HepG2 (cell line): ENCODE measurements around the gene DQX1. TPM values are rescaled to one million over a fixed set of nuclear protein-coding genes. Genes with fewer than 3 reads are reported as not detected.

Experiments
- EP300 ChIP-seq, 3 experiments: sonication (generic) in 1 of 3; formaldehyde crosslinking in 1 of 3; IDR thresholded peaks; 2 replicates each; pipeline versions ENCODE4 v1.5.1 to v1.6.1; 2011 to 2020; ENCODE audit warnings: low read depth in 2 of 3, low read length in 2 of 3, borderline replicate concordance in 1 of 3, improper control_type of control experiment in 1 of 3, mild to moderate bottlenecking in 1 of 3, missing genetic modification reagents in 1 of 3, moderate library complexity in 1 of 3
- HCFC1 ChIP-seq: fragments of 150-350 bp; IDR thresholded peaks from 2 replicates; pipeline ENCODE4 v1.6.1; 2014; ENCODE audit warnings: low read depth, low read length
- JARID2 ChIP-seq: sonication (generic); formaldehyde crosslinking; IDR thresholded peaks from 2 replicates; pipeline ENCODE4 v1.8.1; 2023; ENCODE audit warnings: missing genetic modification reagents, inconsistent platforms; ENCODE audit not compliant: insufficient replicate concordance
- MNT ChIP-seq: fragments of 450-650 bp; IDR thresholded peaks from 2 replicates; pipeline ENCODE4 v1.6.1; 2016
- NCOA2 ChIP-seq: sonication (generic); formaldehyde crosslinking; IDR thresholded peaks from 2 replicates; pipeline ENCODE4 v1.8.0; 2022; ENCODE audit warnings: inconsistent platforms
- NFKB2 ChIP-seq: sonication (generic); formaldehyde crosslinking; IDR thresholded peaks from 2 replicates; pipeline ENCODE4 v1.4.0; 2020; ENCODE audit warnings: missing genetic modification reagents, borderline replicate concordance
- PRDM10 ChIP-seq: sonication (generic); formaldehyde crosslinking; IDR thresholded peaks from 2 replicates; pipeline ENCODE4 v1.4.0; 2020; ENCODE audit warnings: low read depth, missing genetic modification reagents
- TFAP4 ChIP-seq: sonication (generic); IDR thresholded peaks from 2 replicates; pipeline ENCODE4 v1.6.1; 2016; ENCODE audit warnings: low read depth, borderline replicate concordance
- ZBTB42 ChIP-seq: sonication (generic); formaldehyde crosslinking; IDR thresholded peaks from 2 replicates; pipeline ENCODE4 v1.5.0; 2020; ENCODE audit warnings: mild to moderate bottlenecking, missing genetic modification reagents
- ZNF253 ChIP-seq: sonication (generic); formaldehyde crosslinking; IDR thresholded peaks from 2 replicates; pipeline ENCODE4 v1.8.0; 2022; ENCODE audit warnings: mild to moderate bottlenecking, missing genetic modification reagents, borderline replicate concordance
- ZNF256 ChIP-seq: sonication (generic); formaldehyde crosslinking; conservative IDR thresholded peaks from 2 replicates; pipeline ENCODE4 v1.4.0; 2020; ENCODE audit warnings: missing genetic modification reagents
- ZNF552 ChIP-seq: sonication (generic); formaldehyde crosslinking; IDR thresholded peaks from 2 replicates; pipeline ENCODE4 v1.9.0; 2022; ENCODE audit warnings: missing genetic modification reagents, mild to moderate bottlenecking, borderline replicate concordance
- ZNF614 ChIP-seq: IDR thresholded peaks from 2 replicates; pipeline ENCODE4 v1.6.1; 2018; ENCODE audit warnings: missing biosample characterization, missing genetic modification reagents, inconsistent platforms, borderline replicate concordance
- polyA plus RNA-seq, 8 experiments: library from polyadenylated mRNA; depleted of rRNA in 3 of 8; stranded (reverse) in 7 of 8; unstranded in 1 of 8; fragments of >200 nt; fragmentation: Illumina TruSeq in 4 of 8; extraction: Trizol in 4 of 8; gene quantifications; 2 replicates each; pipeline versions ENCODE4 v1.2.1 to v1.2.3, GENCODE V29; 2011 to 2016; ENCODE audit warnings: low read depth in 4 of 8, missing spikeins in 1 of 8, mixed read lengths in 1 of 8; ENCODE audit not compliant: insufficient read depth in 1 of 8
- total RNA-seq, 5 experiments: library from RNA; depleted of rRNA; stranded (reverse); fragments of >200 nt; fragmentation: Illumina TruSeq; extraction: Trizol; gene quantifications; 2 replicates each; pipeline ENCODE4 v1.2.3, GENCODE V29; 2016; ENCODE audit warnings: low read depth in 1 of 5

Gene DQX1
- total and polyA plus RNA-seq, 2 of the 13 experiments (the other 11 are each of a cell fraction or from before 2014, with no cell fraction given), result 27.6 to 89.8 TPM

GRCh38 chr2:74472086-74472944, 53.7 kb downstream of the DQX1 start, which contains the start of gene MRPL53 (continued):
- TF ChIP-seq JARID2 (CRISPR knock-in tag) (peak; percentile 44), ZNF253 (peak; percentile 82; the same call in 1 of the 2 replicates), NCOA2 (CRISPR knock-in tag) (peak; percentile 52; the same call in 1 of the 2 replicates), NFKB2 (CRISPR knock-in tag) (peak; percentile 98), ZNF614 (peak; percentile 98), ZNF256 (CRISPR knock-in tag) (peak; percentile 85; the same call in 1 of the 2 replicates), PRDM10 (CRISPR knock-in tag) (peak; percentile 55; the same call in 1 of the 2 replicates), ZBTB42 (CRISPR knock-in tag) (no peak; the same call in none of the 2 replicates), TFAP4 (peak; percentile 81), MNT (peak; percentile 44; the same call in 1 of the 2 replicates), HCFC1 (peak; percentile 77), ZNF552 (CRISPR knock-in tag) (peak; percentile 85; the same call in 1 of the 2 replicates), EP300 (IDR thresholded peaks at IDR 0.05; ENCODE audit: low read depth in 2 of 2, low read length in 2 of 2) (peak in 1 of 2 experiments; percentile 54; a peak in 2 of 4 replicates), EP300 (CRISPR knock-in tag; IDR thresholded peaks at IDR 0.05; ENCODE audit: borderline replicate concordance) (peak; percentile 67)
- TF ChIP-seq, all 625 proteins: peak for 455
